Activated T-cell treated with anti-CD3 and anti-CD28 coated beads for 24 hours (primary cell): ENCODE data around the gene MYOT.

ENCODE experiments used
- DNase-seq: peaks from one replicate; pipeline ENCODE4 v3.0.0-alpha.2; 2020; ENCODE audit warnings: low read depth

MYOT gene

GRCh38 chr5:137901011-137901817 lies 33.6 kb downstream of the MYOT start:
- no peak for DNase-seq

GRCh38 chr5:137902408-137903133 lies 34.9 kb downstream of the MYOT start:
- DNase-seq: no peak

- DNase-seq: no peak
These were observed 47.1 kb downstream of the MYOT start for GRCh38 chr5:137914758-137915157.

- DNase-seq: no peak
These were observed 49.3 kb downstream of the MYOT start for GRCh38 chr5:137916923-137917322.

GRCh38 chr5:137921931-137922330 lies 54.3 kb downstream of the MYOT start:
- DNase-seq: no peak

- DNase-seq: no peak
These were observed 56.2 kb downstream of the MYOT start for GRCh38 chr5:137923856-137924255.

- no peak for DNase-seq
These were observed 65.1 kb downstream of the MYOT start for GRCh38 chr5:137932800-137933199.

GRCh38 chr5:137933491-137933911 lies 65.8 kb downstream of the MYOT start:
- DNase-seq: no peak

GRCh38 chr5:137935190-137935589 lies 67.5 kb downstream of the MYOT start:
- no peak for DNase-seq

- no peak for DNase-seq
These were observed 68.0 kb downstream of the MYOT start for GRCh38 chr5:137935694-137936093.
